Breast epithelium (tissue), 4 donors: ENCODE results near the gene DEXI. TPM values are rescaled to one million over a fixed set of nuclear protein-coding genes. Genes with fewer than 3 reads are reported as not detected.

Experiments used
- DNase-seq, 2 donors: peaks; one replicate each; pipeline ENCODE4 v3.0.0-alpha.2; 2019; ENCODE audit warnings: low spot score in 2 of 2
- H3K27ac ChIP-seq, 2 donors: fragments of 200-600 bp; sonication (generic) in 1 of 2; one replicate each; pipeline ENCODE4 v1.5.1; 2016 to 2019; ENCODE audit warnings: mild to moderate bottlenecking in 1 of 2
- H3K27me3 ChIP-seq, 2 donors: fragments of 200-600 bp; sonication (generic) in 1 of 2; one replicate each; pipeline versions ENCODE4 v1.5.1 to v1.6.0; 2017 to 2019; ENCODE audit warnings: control low read depth in 1 of 2, mild to moderate bottlenecking in 1 of 2
- H3K36me3 ChIP-seq: fragments of 200-600 bp; one replicate; pipeline ENCODE4 v1.5.1; 2019
- H3K4me1 ChIP-seq, 2 donors: fragments of 200-600 bp; sonication (generic); one replicate each; pipeline ENCODE4 v1.5.1; 2016 to 2019; ENCODE audit warnings: control low read depth in 1 of 2
- H3K4me3 ChIP-seq, 3 donors: fragments of 200-600 bp; sonication (generic); 1 replicate in 2 of 3; 2 replicates in 1 of 3; pipeline ENCODE4 v1.5.1; 2016 to 2019; ENCODE audit warnings: mild to moderate bottlenecking in 3 of 3, moderate library complexity in 2 of 3
- H3K9me3 ChIP-seq, 2 donors: fragments of 200-600 bp; sonication (generic) in 1 of 2; one replicate each; pipeline ENCODE4 v1.5.1; 2016 to 2019; ENCODE audit warnings: control low read depth in 1 of 2
- CTCF ChIP-seq, 3 donors: fragments of 450-650 bp; IDR thresholded peaks; one replicate each; pipeline ENCODE4 v1.5.1; 2016 to 2017; ENCODE audit warnings: antibody characterized with exemption in 3 of 3, mild to moderate bottlenecking in 3 of 3, moderate library complexity in 3 of 3
- POLR2A ChIP-seq: fragments of 450-650 bp; IDR thresholded peaks from one replicate; pipeline ENCODE4 v1.6.1; 2016; ENCODE audit warnings: antibody characterized with exemption, mild to moderate bottlenecking, moderate library complexity
- POLR2AphosphoS5 ChIP-seq, 3 donors: sonication (generic); formaldehyde crosslinking; IDR thresholded peaks; one replicate each; pipeline ENCODE4 v1.6.1; 2017; ENCODE audit warnings: antibody characterized with exemption in 3 of 3
- intact Hi-C: fragments of 100-400 bp; cut with DNase I; formaldehyde crosslinking; loops from one replicate; pipeline ENCODE4 v1.15.1; 2023; ENCODE audit warnings: low total_unique reads
- total RNA-seq, 3 donors: library from RNA; depleted of rRNA; stranded (reverse); fragments of >200 nt; gene quantifications; one replicate each; pipeline ENCODE4 v1.1.0, GENCODE V29; 2016

Gene DEXI
- total RNA-seq, 3 donors from 2014 or later: 50.3 to 88.5 (median 52.8) TPM

GRCh38 chr16:10939649-10940234 lies 2.5 kb downstream of the DEXI start:
- peaks cover 19 to 46% of the 10 kb centered on the region in 2 donors for H3K4me1 ChIP-seq
- DNase-seq: no peak
- peak overlapping the region; percentile 16 to 84 for H3K27ac ChIP-seq
- peak overlapping the region; percentile 72 to 94 (median 73) for H3K4me3 ChIP-seq
- no peak for TF ChIP-seq CTCF (IDR thresholded peaks at IDR 0.05)
- no peak for TF ChIP-seq POLR2AphosphoS5 (IDR thresholded peaks at IDR 0.05)
- no peak for TF ChIP-seq POLR2A
- no peaks in the 10 kb centered on the region for H3K36me3 ChIP-seq
- intact Hi-C loops: no loop called here
- H3K9me3 ChIP-seq: no peaks in the 10 kb centered on the region
- H3K27me3 ChIP-seq: no peaks in the 10 kb centered on the region

- peak overlapping the region; percentile 72 to 94 (median 73) for H3K4me3 ChIP-seq
- no peaks in the 10 kb centered on the region for H3K9me3 ChIP-seq
- TF ChIP-seq CTCF (IDR thresholded peaks at IDR 0.05) (no peak), POLR2A (no peak), POLR2AphosphoS5 (IDR thresholded peaks at IDR 0.05) (no peak)
- H3K4me1 ChIP-seq: peaks cover 19 to 46% of the 10 kb centered on the region in 2 donors
- DNase-seq: no peak
- peak overlapping the region; percentile 16 to 62 for H3K27ac ChIP-seq
- H3K27me3 ChIP-seq: no peaks in the 10 kb centered on the region
- intact Hi-C loops: no loop called here
- H3K36me3 ChIP-seq: no peaks in the 10 kb centered on the region
These were observed 3.2 kb downstream of the DEXI start for GRCh38 chr16:10938796-10939648.

GRCh38 chr16:10938321-10938720 lies 3.9 kb downstream of the DEXI start:
- intact Hi-C loops: no loop called here
- no peak for TF ChIP-seq POLR2A
- no peak for TF ChIP-seq CTCF (IDR thresholded peaks at IDR 0.05)
- no peak for TF ChIP-seq POLR2AphosphoS5 (IDR thresholded peaks at IDR 0.05)
- Histone ChIP-seq H3K9me3 (no peaks in the 10 kb centered on the region), H3K4me3 (peak overlapping the region; percentile 8 to 94 (median 28)), H3K4me1 (peaks cover 19 to 44% of the 10 kb centered on the region in 2 donors), H3K27me3 (no peaks in the 10 kb centered on the region), H3K36me3 (no peaks in the 10 kb centered on the region), H3K27ac (peak overlapping the region; percentile 16 to 62)
- DNase-seq: no peak

- H3K27me3 ChIP-seq: no peaks in the 10 kb centered on the region
- no peaks in the 10 kb centered on the region for H3K36me3 ChIP-seq
- no peak for TF ChIP-seq POLR2A
- no peak for TF ChIP-seq POLR2AphosphoS5 (IDR thresholded peaks at IDR 0.05)
- TF ChIP-seq CTCF (IDR thresholded peaks at IDR 0.05): no peak
- no peak for DNase-seq
- intact Hi-C loops: no loop called here
- peak overlapping the region; percentile 14 to 48 for H3K27ac ChIP-seq
- peak overlapping the region; percentile 8 to 37 (median 28) for H3K4me3 ChIP-seq
- H3K9me3 ChIP-seq: no peaks in the 10 kb centered on the region
- peaks cover 14 to 38% of the 10 kb centered on the region in 2 donors for H3K4me1 ChIP-seq
These were observed 5.0 kb downstream of the DEXI start for GRCh38 chr16:10937068-10937859.
